B cell (primary cell): ENCODE data around the gene TBXAS1. TPM values are rescaled to one million over a fixed set of nuclear protein-coding genes. Genes with fewer than 3 reads are reported as not detected.

Source experiments
- ATAC-seq: fragments of 200-7000 bp; cut with Tn5 transposase; one replicate; pipeline ENCODE4 v1.10.0; 2021; ENCODE audit warnings: low read depth, mild to moderate bottlenecking, moderate number of reproducible peaks, moderate library complexity
- CTCF ChIA-PET: fragments of 350-600 bp; sonication (Branson Sonifier 250); formaldehyde crosslinking; loops from one replicate; lab custom pipeline; 2021; ENCODE audit warnings: antibody characterized with exemption, inconsistent platforms; lab: Charles Lee
- POLR2A ChIA-PET: fragments of 350-600 bp; sonication (Branson Sonifier 250); formaldehyde crosslinking; loops from one replicate; lab custom pipeline; 2021; ENCODE audit warnings: antibody characterized with exemption; lab: Charles Lee
- DNase-seq: peaks from one replicate; pipeline ENCODE4 v3.0.0; 2013
- H2AFZ ChIP-seq: 2 replicates; pipeline ENCODE4 v1.6.1; 2012; ENCODE audit warnings: mild to moderate bottlenecking, low read depth, low read length; ENCODE audit not compliant: insufficient read depth, poor library complexity, severe bottlenecking
- H3K27ac ChIP-seq, 2 donors: 1 replicate in 1 of 2; 2 replicates in 1 of 2; pipeline ENCODE4 v1.5.1; 2012 to 2013; ENCODE audit warnings: low read length in 2 of 2, mild to moderate bottlenecking in 2 of 2, moderate library complexity in 1 of 2
- H3K27me3 ChIP-seq, 4 experiments: fragments of 200-600 bp in 1 of 4; sonication (generic) in 1 of 4; replicated peaks in 1 of 4; 1 replicate in 2 of 4; 2 replicates in 2 of 4; pipeline versions ENCODE4 v1.6.1 to v1.7.0; 2013 to 2016; ENCODE audit warnings: low read length in 3 of 4, mild to moderate bottlenecking in 2 of 4, mixed read lengths in 1 of 4, moderate library complexity in 1 of 4; ENCODE audit not compliant: insufficient read depth in 4 of 4, control insufficient read depth in 3 of 4; ENCODE audit errors: control extremely low read depth in 1 of 4
- H3K36me3 ChIP-seq, 2 experiments: replicated peaks in 1 of 2; 1 replicate in 1 of 2; 2 replicates in 1 of 2; pipeline versions ENCODE4 v1.6.1 to v1.7.1; 2013; ENCODE audit warnings: low read length in 1 of 2; ENCODE audit not compliant: insufficient read depth in 2 of 2, control insufficient read depth in 1 of 2; ENCODE audit errors: control extremely low read depth in 1 of 2, extremely low read depth in 1 of 2
- H3K4me1 ChIP-seq, 2 donors: fragments of 200-600 bp in 1 of 2; sonication (generic) in 1 of 2; 1 replicate in 1 of 2; 2 replicates in 1 of 2; pipeline versions ENCODE4 v1.5.1 to v1.6.1; 2013 to 2017; ENCODE audit warnings: low read length in 2 of 2; ENCODE audit not compliant: control insufficient read depth in 2 of 2, insufficient read depth in 2 of 2
- H3K4me2 ChIP-seq: replicated peaks from 2 replicates; pipeline ENCODE3; 2012; ENCODE audit warnings: mild to moderate bottlenecking, low read depth, low read length; ENCODE audit not compliant: poor library complexity, severe bottlenecking
- H3K4me3 ChIP-seq, 5 experiments: fragments of 200-600 bp in 1 of 5; sonication (generic) in 1 of 5; 1 replicate in 3 of 5; 2 replicates in 2 of 5; pipeline versions ENCODE4 v1.5.1 to v1.7.0; 2011 to 2016; ENCODE audit warnings: low read length in 4 of 5, mild to moderate bottlenecking in 4 of 5, low read depth in 2 of 5, control low read depth in 1 of 5, moderate library complexity in 1 of 5; ENCODE audit not compliant: insufficient read depth in 1 of 5; ENCODE audit errors: control extremely low read depth in 1 of 5, extremely low read depth in 1 of 5
- H3K79me2 ChIP-seq: fragments of 200-600 bp; sonication (generic); one replicate; pipeline ENCODE4 v1.6.0; 2016; ENCODE audit warnings: low read length; ENCODE audit not compliant: control insufficient read depth, insufficient read depth
- H3K9ac ChIP-seq: fragments of 200-600 bp; sonication (generic); 2 replicates; pipeline ENCODE4 v1.6.1; 2017; ENCODE audit warnings: mild to moderate bottlenecking, low read length, moderate library complexity
- H3K9me3 ChIP-seq, 3 donors: one replicate each; pipeline versions ENCODE4 v1.6.1 to v1.7.1; 2013; ENCODE audit warnings: low read length in 2 of 3; ENCODE audit not compliant: control insufficient read depth in 2 of 3, insufficient read depth in 1 of 3; ENCODE audit errors: control extremely low read depth in 1 of 3
- H4K20me1 ChIP-seq: 2 replicates; pipeline ENCODE4 v1.6.0; 2012; ENCODE audit warnings: mild to moderate bottlenecking, low read length; ENCODE audit not compliant: insufficient read depth, control insufficient read depth, poor library complexity, severe bottlenecking
- H3K27ac Mint-ChIP-seq: one replicate; pipeline ENCODE4 v1.8.0; 2021; ENCODE audit warnings: mixed read lengths
- H3K27me3 Mint-ChIP-seq: one replicate; pipeline ENCODE4 v1.8.0; 2021; ENCODE audit warnings: mixed read lengths
- H3K4me1 Mint-ChIP-seq: one replicate; pipeline ENCODE4 v1.8.0; 2021; ENCODE audit warnings: mixed read lengths
- H3K4me3 Mint-ChIP-seq: one replicate; pipeline ENCODE4 v1.8.0; 2021; ENCODE audit warnings: mixed read lengths
- H3K9me3 Mint-ChIP-seq: one replicate; pipeline ENCODE4 v1.8.0; 2022; ENCODE audit warnings: mixed read lengths; ENCODE audit not compliant: insufficient read depth
- EZH2 ChIP-seq: IDR thresholded peaks from 2 replicates; pipeline ENCODE4 v1.6.1; 2012; ENCODE audit warnings: borderline replicate concordance, low read depth, mild to moderate bottlenecking, moderate library complexity, low read length; ENCODE audit not compliant: insufficient read depth, poor library complexity, severe bottlenecking
- WGBS: methylation state at CpG from one replicate; pipeline ENCODE4 v1.1.5; 2013; ENCODE audit warnings: missing lambda C conversion rate; ENCODE audit not compliant: insufficient coverage; 5-methylcytosine and 5-hydroxymethylcytosine counted together
- intact Hi-C: fragments of 100-400 bp; cut with micrococcal nuclease; formaldehyde crosslinking; loops from one replicate; pipeline ENCODE4 v1.10.0; 2022
- polyA plus RNA-seq: library from polyadenylated mRNA; depleted of rRNA; stranded (reverse); fragments of >200 nt; gene quantifications from 2 replicates; pipeline ENCODE4 v1.2.3, GENCODE V29; 2012
- total RNA-seq, 2 donors: library from RNA; stranded (reverse); fragments of 120-200 nt in 1 of 2; gene quantifications; 1 replicate in 1 of 2; 2 replicates in 1 of 2; pipeline versions ENCODE4 v1.2.3 to v1.2.4, GENCODE V29; 2013 to 2022
- TF ChIP-seq, protein P1 (sequence below): fragments of 200-600 bp; IDR thresholded peaks from one replicate; pipeline ENCODE4 v1.8.0; 2022; ENCODE audit warnings: antibody characterized with exemption, mild to moderate bottlenecking

Gene TBXAS1
- total and polyA plus RNA-seq, 2 donors (not counting 1 experiment from before 2014, with no cell fraction given), result 8.1 to 21.0 TPM

DNA sequence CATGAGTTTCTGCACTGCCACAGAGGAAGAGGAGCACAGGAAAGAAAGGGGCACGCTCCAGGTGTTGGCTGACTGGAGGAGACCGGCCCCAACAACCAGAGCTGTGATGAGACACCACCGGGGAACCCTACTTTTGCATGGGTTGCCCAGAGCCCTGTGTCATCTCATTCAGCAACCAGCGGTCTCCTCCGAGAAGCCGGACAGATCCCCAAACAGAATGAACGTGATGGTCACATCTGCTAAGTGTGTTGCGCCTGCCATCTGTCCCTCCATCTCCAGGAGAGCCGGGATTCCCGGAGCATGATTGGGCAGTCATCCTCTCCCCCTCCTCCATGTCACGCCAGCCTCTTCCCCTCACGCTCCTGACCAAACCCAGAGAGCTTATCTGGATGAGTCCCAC lies 210.8 kb downstream of the TBXAS1 start:
- Histone ChIP-seq H3K79me2 (peaks cover 31% of the 10 kb centered on the region), H3K9me3 (no peaks in the 10 kb centered on the region), H3K4me2 (no peak overlapping the region), H4K20me1 (peaks cover 69% of the 10 kb centered on the region), H3K4me3 (no peak overlapping the region), H3K27me3 (no peaks in the 10 kb centered on the region), H3K9ac (no peak overlapping the region), H2AFZ (no peak overlapping the region), H3K4me1 (peaks cover 9 to 12% of the 10 kb centered on the region in 2 donors), H3K36me3 (peaks cover 0 to 75% of the 10 kb centered on the region in 2 experiments), H3K27ac (no peak overlapping the region)
- Mint-ChIP-seq H3K9me3 (no peaks in the 10 kb centered on the region), H3K27me3 (no peaks in the 10 kb centered on the region), H3K4me1 (peaks cover 11% of the 10 kb centered on the region), H3K27ac (no peak overlapping the region), H3K4me3 (no peak overlapping the region)
- 99% methylated on average over 12 of the region's 12 CpGs for WGBS
- intact Hi-C loops, result no loop called here
- ChIA-PET CTCF (no interaction called here), POLR2A (no interaction called here)
- DNase-seq (no peak), ATAC-seq (no peak)
- no peak for TF ChIP-seq EZH2
- TF ChIP-seq, protein P1, sequence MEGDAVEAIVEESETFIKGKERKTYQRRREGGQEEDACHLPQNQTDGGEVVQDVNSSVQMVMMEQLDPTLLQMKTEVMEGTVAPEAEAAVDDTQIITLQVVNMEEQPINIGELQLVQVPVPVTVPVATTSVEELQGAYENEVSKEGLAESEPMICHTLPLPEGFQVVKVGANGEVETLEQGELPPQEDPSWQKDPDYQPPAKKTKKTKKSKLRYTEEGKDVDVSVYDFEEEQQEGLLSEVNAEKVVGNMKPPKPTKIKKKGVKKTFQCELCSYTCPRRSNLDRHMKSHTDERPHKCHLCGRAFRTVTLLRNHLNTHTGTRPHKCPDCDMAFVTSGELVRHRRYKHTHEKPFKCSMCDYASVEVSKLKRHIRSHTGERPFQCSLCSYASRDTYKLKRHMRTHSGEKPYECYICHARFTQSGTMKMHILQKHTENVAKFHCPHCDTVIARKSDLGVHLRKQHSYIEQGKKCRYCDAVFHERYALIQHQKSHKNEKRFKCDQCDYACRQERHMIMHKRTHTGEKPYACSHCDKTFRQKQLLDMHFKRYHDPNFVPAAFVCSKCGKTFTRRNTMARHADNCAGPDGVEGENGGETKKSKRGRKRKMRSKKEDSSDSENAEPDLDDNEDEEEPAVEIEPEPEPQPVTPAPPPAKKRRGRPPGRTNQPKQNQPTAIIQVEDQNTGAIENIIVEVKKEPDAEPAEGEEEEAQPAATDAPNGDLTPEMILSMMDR, result no peak

DNA sequence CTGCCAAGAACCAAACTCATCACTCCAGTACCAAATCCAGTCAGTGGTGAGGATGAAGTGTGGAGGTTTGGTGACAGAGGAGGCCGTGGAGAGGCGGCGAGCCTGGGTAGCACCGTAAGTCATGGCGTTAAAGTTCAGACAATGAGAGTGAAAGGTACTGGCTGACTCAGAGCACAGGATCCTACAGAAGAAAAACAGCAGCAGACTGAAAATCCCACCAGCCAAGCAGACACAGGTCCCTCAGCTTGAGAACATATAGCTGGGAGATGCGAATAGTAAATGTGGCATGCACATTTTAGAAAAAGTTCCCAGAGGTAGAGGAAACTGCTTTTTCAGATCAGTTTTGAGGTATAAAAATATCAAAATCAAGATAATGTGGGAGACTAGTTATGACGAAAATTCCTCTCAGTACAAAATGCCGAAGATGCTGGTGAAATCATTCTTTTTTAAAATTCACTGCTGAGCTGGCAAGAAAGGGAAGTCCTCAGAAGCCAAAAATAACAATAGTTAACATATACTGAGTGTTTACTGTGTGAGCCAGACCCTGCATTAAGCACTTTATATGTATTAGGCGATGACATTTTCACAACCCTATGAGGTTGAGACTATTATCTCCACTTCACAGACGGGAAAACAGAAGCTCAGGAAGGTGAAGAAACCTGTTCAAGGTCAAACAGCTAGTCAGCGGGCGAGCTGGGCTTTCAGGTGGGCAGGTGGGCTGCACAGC lies 212.8 kb downstream of the TBXAS1 start:
- 89% methylated on average over 4 of the region's 12 CpGs for WGBS
- ATAC-seq (no peak), DNase-seq (no peak)
- H3K4me1 ChIP-seq, result peaks cover under 1 to 3% of the 10 kb centered on the region in 2 donors
- peaks cover 2 to 82% of the 10 kb centered on the region in 2 experiments for H3K36me3 ChIP-seq
- H3K27me3 ChIP-seq, result no peaks in the 10 kb centered on the region
- peaks cover 60% of the 10 kb centered on the region for H4K20me1 ChIP-seq
- ChIA-PET CTCF (interaction anchor here (1.0 kb wide), 1 partner anchor 19 kb away, joined by 3 read pairs; no protein-coding TSS in a partner anchor), POLR2A (no interaction called here)
- H2AFZ ChIP-seq, result no peak overlapping the region
- no peak overlapping the region for H3K27ac Mint-ChIP-seq
- no peaks in the 10 kb centered on the region for H3K27me3 Mint-ChIP-seq
- H3K9me3 ChIP-seq, result no peaks in the 10 kb centered on the region
- H3K4me3 Mint-ChIP-seq, result no peak overlapping the region
- intact Hi-C loops, result no loop called here
- H3K27ac ChIP-seq, result no peak overlapping the region
- no peak overlapping the region for H3K4me3 ChIP-seq
- no peak overlapping the region for H3K4me2 ChIP-seq
- no peak for TF ChIP-seq EZH2
- TF ChIP-seq, protein P1, result no peak
- peaks cover 41% of the 10 kb centered on the region for H3K79me2 ChIP-seq
- peaks cover under 1% of the 10 kb centered on the region for H3K4me1 Mint-ChIP-seq
- H3K9ac ChIP-seq, result no peak overlapping the region
- H3K9me3 Mint-ChIP-seq, result no peaks in the 10 kb centered on the region
